GM23338 (cell line): Measurements from ENCODE around the gene MTCL3.

Experiments
- ATAC-seq: fragments of 200-7000 bp; cut with Tn5 transposase; 3 replicates; pipeline ENCODE4 v1.9.1; 2020
- DNase-seq: peaks from one replicate; pipeline ENCODE4 v3.0.0-alpha.2; 2015; ENCODE audit warnings: low spot score
- H2AFZ ChIP-seq: fragments of 200-600 bp; sonication (generic); 2 replicates; pipeline ENCODE4 v1.8.0; 2016; ENCODE audit warnings: antibody characterized with exemption, mild to moderate bottlenecking, moderate library complexity
- H3F3A ChIP-seq: fragments of 200-600 bp; sonication (generic); replicated peaks from 2 replicates; pipeline ENCODE4 v1.8.0; 2017; ENCODE audit warnings: antibody characterized with exemption, mixed run types, low read depth
- H3K27ac ChIP-seq: fragments of 200-600 bp; sonication (generic); 2 replicates; pipeline ENCODE4 v1.6.1; 2016; ENCODE audit warnings: low read depth
- H3K27me3 ChIP-seq: fragments of 200-600 bp; sonication (generic); 2 replicates; pipeline ENCODE4 v1.8.0; 2016; ENCODE audit warnings: mild to moderate bottlenecking, mixed run types, moderate library complexity; ENCODE audit not compliant: insufficient read depth
- H3K36me3 ChIP-seq: fragments of 200-600 bp; sonication (generic); 2 replicates; pipeline ENCODE4 v1.8.0; 2016; ENCODE audit warnings: mild to moderate bottlenecking; ENCODE audit not compliant: insufficient read depth
- H3K4me1 ChIP-seq: fragments of 200-600 bp; sonication (generic); 2 replicates; pipeline ENCODE4 v1.8.0; 2016; ENCODE audit warnings: mild to moderate bottlenecking, moderate library complexity; ENCODE audit not compliant: insufficient read depth
- H3K4me2 ChIP-seq: fragments of 200-600 bp; sonication (generic); 2 replicates; pipeline ENCODE4 v1.7.1; 2017; ENCODE audit warnings: mixed run types
- H3K4me3 ChIP-seq: fragments of 200-600 bp; sonication (generic); 2 replicates; pipeline ENCODE4 v1.6.1; 2016; ENCODE audit warnings: mixed run types
- H3K79me2 ChIP-seq: fragments of 200-600 bp; sonication (generic); replicated peaks from 2 replicates; pipeline ENCODE4 v1.8.0; 2017; ENCODE audit warnings: mild to moderate bottlenecking; ENCODE audit not compliant: insufficient read depth
- H3K9me2 ChIP-seq: fragments of 200-600 bp; sonication (generic); 2 replicates; pipeline ENCODE4 v1.8.0; 2017; ENCODE audit not compliant: insufficient read depth
- H4K20me1 ChIP-seq: fragments of 200-600 bp; sonication (generic); replicated peaks from 2 replicates; pipeline ENCODE4 v1.8.0; 2017; ENCODE audit warnings: mild to moderate bottlenecking; ENCODE audit not compliant: insufficient read depth
- H3K27ac Mint-ChIP-seq: 2 replicates; pipeline ENCODE4 v1.8.0; 2020; ENCODE audit warnings: inconsistent platforms, mild to moderate bottlenecking, moderate library complexity, mixed read lengths
- H3K27me3 Mint-ChIP-seq: 3 replicates; pipeline ENCODE4 v1.8.0; 2022; ENCODE audit warnings: low read depth, mild to moderate bottlenecking, moderate library complexity, mixed read lengths, inconsistent platforms; ENCODE audit not compliant: insufficient read depth, poor library complexity
- H3K36me3 Mint-ChIP-seq: 3 replicates; pipeline ENCODE4 v1.8.0; 2021; ENCODE audit warnings: low read depth, mild to moderate bottlenecking, inconsistent platforms, moderate library complexity, mixed read lengths
- H3K4me1 Mint-ChIP-seq: 3 replicates; pipeline ENCODE4 v1.8.0; 2020; ENCODE audit warnings: mild to moderate bottlenecking, inconsistent platforms, mixed read lengths
- H3K4me3 Mint-ChIP-seq: 3 replicates; pipeline ENCODE4 v1.8.0; 2021; ENCODE audit warnings: moderate library complexity, mild to moderate bottlenecking, inconsistent platforms, mixed read lengths
- H3K9me3 Mint-ChIP-seq: 3 replicates; pipeline ENCODE4 v1.8.0; 2020; ENCODE audit warnings: moderate library complexity, mild to moderate bottlenecking, inconsistent platforms, mixed read lengths
- CREB1 ChIP-seq: fragments of 250-450 bp; sonication (Bioruptor Pico); IDR thresholded peaks from 2 replicates; pipeline ENCODE4 v1.5.0; 2020; ENCODE audit warnings: low read depth, mild to moderate bottlenecking, moderate library complexity
- EZH2 ChIP-seq: fragments of 200-600 bp; sonication (generic); IDR thresholded peaks from one replicate; pipeline ENCODE4 v1.8.0; 2017; ENCODE audit warnings: antibody characterized with exemption, mild to moderate bottlenecking, low read depth; ENCODE audit not compliant: unreplicated experiment
- EZH2phosphoT487 ChIP-seq: fragments of 200-600 bp; sonication (generic); IDR thresholded peaks from one replicate; pipeline ENCODE4 v1.8.1; 2018; ENCODE audit warnings: antibody characterized with exemption; ENCODE audit not compliant: unreplicated experiment
- NANOG ChIP-seq: IDR thresholded peaks from 2 replicates; pipeline ENCODE4 v1.6.1; 2016; ENCODE audit warnings: antibody characterized with exemption, borderline replicate concordance
- STAT1 ChIP-seq: IDR thresholded peaks from one replicate; pipeline ENCODE4 v1.6.1; 2016; ENCODE audit warnings: antibody characterized with exemption; ENCODE audit not compliant: unreplicated experiment
- ZNF114 ChIP-seq: fragments of 250-450 bp; sonication (Bioruptor Pico); IDR thresholded peaks from 2 replicates; pipeline ENCODE4 v1.5.0; 2020; ENCODE audit warnings: mild to moderate bottlenecking, moderate library complexity
- ZNF331 ChIP-seq: fragments of 250-450 bp; sonication (Bioruptor Pico); IDR thresholded peaks from 2 replicates; pipeline ENCODE4 v1.5.0; 2020; ENCODE audit warnings: low read depth, mild to moderate bottlenecking, moderate library complexity
- TF ChIP-seq, protein P1 (sequence below): fragments of 250-450 bp; sonication (Bioruptor Pico); IDR thresholded peaks from 2 replicates; pipeline ENCODE4 v1.5.0; 2020; ENCODE audit warnings: mild to moderate bottlenecking, moderate library complexity
- TF ChIP-seq, protein P2 (sequence below): IDR thresholded peaks from one replicate; pipeline ENCODE4 v1.6.1; 2018; ENCODE audit warnings: antibody characterized with exemption; ENCODE audit not compliant: unreplicated experiment
- TF ChIP-seq, protein P3 (sequence below): IDR thresholded peaks from 2 replicates; pipeline ENCODE4 v1.6.1; 2016; ENCODE audit warnings: antibody characterized with exemption

MTCL3 gene

DNA sequence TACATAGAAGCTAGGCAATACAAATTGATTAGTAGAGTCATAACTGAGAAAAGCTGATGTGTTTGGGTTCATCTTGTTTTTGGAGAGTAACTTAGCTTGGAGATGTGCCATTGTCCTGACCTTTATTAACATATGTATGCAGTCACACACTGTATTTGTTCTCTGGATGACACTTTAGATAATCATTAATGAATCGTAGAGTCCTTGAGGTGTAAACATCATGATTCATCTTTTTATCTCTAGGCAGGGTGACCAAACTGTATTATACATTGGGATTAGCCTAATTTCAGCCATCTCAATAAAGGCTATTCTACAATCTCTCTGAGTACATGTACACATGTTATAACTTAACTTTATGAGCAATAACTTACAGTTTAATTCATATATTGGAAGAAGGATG is 3.6 kb upstream of the MTCL3 start:
- H3K4me3 ChIP-seq: no peak overlapping the region
- peaks cover 9% of the 10 kb centered on the region for H3K4me1 ChIP-seq
- 0 out of 2 replicates have a peak, but pooled peaks cover 3% of the 10 kb centered on the region for H3F3A ChIP-seq
- DNase-seq: no peak
- Mint-ChIP-seq H3K27me3 (peaks cover 3% of the 10 kb centered on the region), H3K4me1 (peaks cover 13% of the 10 kb centered on the region; the same call in 2 of the 3 replicates), H3K9me3 (no peaks in the 10 kb centered on the region), H3K36me3 (no peaks in the 10 kb centered on the region), H3K27ac (no peak overlapping the region), H3K4me3 (no peak overlapping the region)
- no peak overlapping the region for H2AFZ ChIP-seq
- peaks cover 3% of the 10 kb centered on the region; the same call in 1 of the 2 replicates for H3K27me3 ChIP-seq
- no peak for TF ChIP-seq NANOG
- TF ChIP-seq, protein P1, sequence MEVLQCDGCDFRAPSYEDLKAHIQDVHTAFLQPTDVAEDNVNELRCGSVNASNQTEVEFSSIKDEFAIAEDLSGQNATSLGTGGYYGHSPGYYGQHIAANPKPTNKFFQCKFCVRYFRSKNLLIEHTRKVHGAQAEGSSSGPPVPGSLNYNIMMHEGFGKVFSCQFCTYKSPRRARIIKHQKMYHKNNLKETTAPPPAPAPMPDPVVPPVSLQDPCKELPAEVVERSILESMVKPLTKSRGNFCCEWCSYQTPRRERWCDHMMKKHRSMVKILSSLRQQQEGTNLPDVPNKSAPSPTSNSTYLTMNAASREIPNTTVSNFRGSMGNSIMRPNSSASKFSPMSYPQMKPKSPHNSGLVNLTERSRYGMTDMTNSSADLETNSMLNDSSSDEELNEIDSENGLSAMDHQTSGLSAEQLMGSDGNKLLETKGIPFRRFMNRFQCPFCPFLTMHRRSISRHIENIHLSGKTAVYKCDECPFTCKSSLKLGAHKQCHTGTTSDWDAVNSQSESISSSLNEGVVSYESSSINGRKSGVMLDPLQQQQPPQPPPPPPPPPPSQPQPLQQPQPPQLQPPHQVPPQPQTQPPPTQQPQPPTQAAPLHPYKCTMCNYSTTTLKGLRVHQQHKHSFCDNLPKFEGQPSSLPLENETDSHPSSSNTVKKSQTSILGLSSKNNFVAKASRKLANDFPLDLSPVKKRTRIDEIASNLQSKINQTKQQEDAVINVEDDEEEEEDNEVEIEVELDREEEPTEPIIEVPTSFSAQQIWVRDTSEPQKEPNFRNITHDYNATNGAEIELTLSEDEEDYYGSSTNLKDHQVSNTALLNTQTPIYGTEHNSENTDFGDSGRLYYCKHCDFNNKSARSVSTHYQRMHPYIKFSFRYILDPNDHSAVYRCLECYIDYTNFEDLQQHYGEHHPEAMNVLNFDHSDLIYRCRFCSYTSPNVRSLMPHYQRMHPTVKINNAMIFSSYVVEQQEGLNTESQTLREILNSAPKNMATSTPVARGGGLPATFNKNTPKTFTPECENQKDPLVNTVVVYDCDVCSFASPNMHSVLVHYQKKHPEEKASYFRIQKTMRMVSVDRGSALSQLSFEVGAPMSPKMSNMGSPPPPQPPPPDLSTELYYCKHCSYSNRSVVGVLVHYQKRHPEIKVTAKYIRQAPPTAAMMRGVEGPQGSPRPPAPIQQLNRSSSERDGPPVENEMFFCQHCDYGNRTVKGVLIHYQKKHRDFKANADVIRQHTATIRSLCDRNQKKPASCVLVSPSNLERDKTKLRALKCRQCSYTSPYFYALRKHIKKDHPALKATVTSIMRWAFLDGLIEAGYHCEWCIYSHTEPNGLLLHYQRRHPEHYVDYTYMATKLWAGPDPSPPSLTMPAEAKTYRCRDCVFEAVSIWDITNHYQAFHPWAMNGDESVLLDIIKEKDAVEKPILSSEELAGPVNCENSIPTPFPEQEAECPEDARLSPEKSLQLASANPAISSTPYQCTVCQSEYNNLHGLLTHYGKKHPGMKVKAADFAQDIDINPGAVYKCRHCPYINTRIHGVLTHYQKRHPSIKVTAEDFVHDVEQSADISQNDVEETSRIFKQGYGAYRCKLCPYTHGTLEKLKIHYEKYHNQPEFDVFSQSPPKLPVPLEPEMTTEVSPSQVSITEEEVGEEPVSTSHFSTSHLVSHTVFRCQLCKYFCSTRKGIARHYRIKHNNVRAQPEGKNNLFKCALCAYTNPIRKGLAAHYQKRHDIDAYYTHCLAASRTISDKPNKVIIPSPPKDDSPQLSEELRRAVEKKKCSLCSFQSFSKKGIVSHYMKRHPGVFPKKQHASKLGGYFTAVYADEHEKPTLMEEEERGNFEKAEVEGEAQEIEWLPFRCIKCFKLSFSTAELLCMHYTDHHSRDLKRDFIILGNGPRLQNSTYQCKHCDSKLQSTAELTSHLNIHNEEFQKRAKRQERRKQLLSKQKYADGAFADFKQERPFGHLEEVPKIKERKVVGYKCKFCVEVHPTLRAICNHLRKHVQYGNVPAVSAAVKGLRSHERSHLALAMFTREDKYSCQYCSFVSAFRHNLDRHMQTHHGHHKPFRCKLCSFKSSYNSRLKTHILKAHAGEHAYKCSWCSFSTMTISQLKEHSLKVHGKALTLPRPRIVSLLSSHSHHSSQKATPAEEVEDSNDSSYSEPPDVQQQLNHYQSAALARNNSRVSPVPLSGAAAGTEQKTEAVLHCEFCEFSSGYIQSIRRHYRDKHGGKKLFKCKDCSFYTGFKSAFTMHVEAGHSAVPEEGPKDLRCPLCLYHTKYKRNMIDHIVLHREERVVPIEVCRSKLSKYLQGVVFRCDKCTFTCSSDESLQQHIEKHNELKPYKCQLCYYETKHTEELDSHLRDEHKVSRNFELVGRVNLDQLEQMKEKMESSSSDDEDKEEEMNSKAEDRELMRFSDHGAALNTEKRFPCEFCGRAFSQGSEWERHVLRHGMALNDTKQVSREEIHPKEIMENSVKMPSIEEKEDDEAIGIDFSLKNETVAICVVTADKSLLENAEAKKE: no peak
- TF ChIP-seq CREB1 (CRISPR knock-in tag): no peak
- TF ChIP-seq, protein P2, sequence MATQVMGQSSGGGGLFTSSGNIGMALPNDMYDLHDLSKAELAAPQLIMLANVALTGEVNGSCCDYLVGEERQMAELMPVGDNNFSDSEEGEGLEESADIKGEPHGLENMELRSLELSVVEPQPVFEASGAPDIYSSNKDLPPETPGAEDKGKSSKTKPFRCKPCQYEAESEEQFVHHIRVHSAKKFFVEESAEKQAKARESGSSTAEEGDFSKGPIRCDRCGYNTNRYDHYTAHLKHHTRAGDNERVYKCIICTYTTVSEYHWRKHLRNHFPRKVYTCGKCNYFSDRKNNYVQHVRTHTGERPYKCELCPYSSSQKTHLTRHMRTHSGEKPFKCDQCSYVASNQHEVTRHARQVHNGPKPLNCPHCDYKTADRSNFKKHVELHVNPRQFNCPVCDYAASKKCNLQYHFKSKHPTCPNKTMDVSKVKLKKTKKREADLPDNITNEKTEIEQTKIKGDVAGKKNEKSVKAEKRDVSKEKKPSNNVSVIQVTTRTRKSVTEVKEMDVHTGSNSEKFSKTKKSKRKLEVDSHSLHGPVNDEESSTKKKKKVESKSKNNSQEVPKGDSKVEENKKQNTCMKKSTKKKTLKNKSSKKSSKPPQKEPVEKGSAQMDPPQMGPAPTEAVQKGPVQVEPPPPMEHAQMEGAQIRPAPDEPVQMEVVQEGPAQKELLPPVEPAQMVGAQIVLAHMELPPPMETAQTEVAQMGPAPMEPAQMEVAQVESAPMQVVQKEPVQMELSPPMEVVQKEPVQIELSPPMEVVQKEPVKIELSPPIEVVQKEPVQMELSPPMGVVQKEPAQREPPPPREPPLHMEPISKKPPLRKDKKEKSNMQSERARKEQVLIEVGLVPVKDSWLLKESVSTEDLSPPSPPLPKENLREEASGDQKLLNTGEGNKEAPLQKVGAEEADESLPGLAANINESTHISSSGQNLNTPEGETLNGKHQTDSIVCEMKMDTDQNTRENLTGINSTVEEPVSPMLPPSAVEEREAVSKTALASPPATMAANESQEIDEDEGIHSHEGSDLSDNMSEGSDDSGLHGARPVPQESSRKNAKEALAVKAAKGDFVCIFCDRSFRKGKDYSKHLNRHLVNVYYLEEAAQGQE: no peak
- no peak for TF ChIP-seq EZH2
- TF ChIP-seq, protein P3, sequence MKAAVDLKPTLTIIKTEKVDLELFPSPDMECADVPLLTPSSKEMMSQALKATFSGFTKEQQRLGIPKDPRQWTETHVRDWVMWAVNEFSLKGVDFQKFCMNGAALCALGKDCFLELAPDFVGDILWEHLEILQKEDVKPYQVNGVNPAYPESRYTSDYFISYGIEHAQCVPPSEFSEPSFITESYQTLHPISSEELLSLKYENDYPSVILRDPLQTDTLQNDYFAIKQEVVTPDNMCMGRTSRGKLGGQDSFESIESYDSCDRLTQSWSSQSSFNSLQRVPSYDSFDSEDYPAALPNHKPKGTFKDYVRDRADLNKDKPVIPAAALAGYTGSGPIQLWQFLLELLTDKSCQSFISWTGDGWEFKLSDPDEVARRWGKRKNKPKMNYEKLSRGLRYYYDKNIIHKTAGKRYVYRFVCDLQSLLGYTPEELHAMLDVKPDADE: no peak
- no peak for TF ChIP-seq EZH2phosphoT487
- TF ChIP-seq STAT1: no peak
- no peak for TF ChIP-seq ZNF331 (CRISPR knock-in tag)
- TF ChIP-seq ZNF114: no peak
- ATAC-seq: no peak
- no peaks in the 10 kb centered on the region for H3K9me2 ChIP-seq
- H3K79me2 ChIP-seq: 0 out of 2 replicates have a peak, but pooled peaks cover 4% of the 10 kb centered on the region
- H3K27ac ChIP-seq: no peak overlapping the region
- no peaks in the 10 kb centered on the region for H3K36me3 ChIP-seq
- H3K4me2 ChIP-seq: no peak overlapping the region
- H4K20me1 ChIP-seq: no peaks in the 10 kb centered on the region
